H9 (cell line): ENCODE results near the gene RYR3. TPM values are rescaled to one million over a fixed set of nuclear protein-coding genes. Genes with fewer than 3 reads are reported as not detected.

Source experiments
- DNase-seq: peaks from one replicate; pipeline ENCODE4 v3.0.0-alpha.2; 2017
- H2AFZ ChIP-seq: one replicate; pipeline ENCODE4 v1.6.1; 2013; ENCODE audit warnings: mild to moderate bottlenecking, low read length, control low read depth, moderate library complexity
- H2AK5ac ChIP-seq: 2 replicates; pipeline ENCODE4 v1.6.1; 2013; ENCODE audit warnings: low read length, control low read depth, mixed read lengths; ENCODE audit not compliant: insufficient read length
- H2BK120ac ChIP-seq: one replicate; pipeline ENCODE4 v1.6.1; 2013; ENCODE audit warnings: low read depth, mild to moderate bottlenecking, low read length, control low read depth, inconsistent platforms; ENCODE audit not compliant: poor library complexity, severe bottlenecking
- H2BK12ac ChIP-seq: 2 replicates; pipeline ENCODE4 v1.6.1; 2013; ENCODE audit warnings: low read length, control low read depth, mixed read lengths, low read depth; ENCODE audit not compliant: insufficient read length
- H2BK15ac ChIP-seq: 2 replicates; pipeline ENCODE4 v1.6.1; 2013; ENCODE audit warnings: low read depth, low read length, control low read depth
- H2BK20ac ChIP-seq: one replicate; pipeline ENCODE4 v1.6.1; 2013; ENCODE audit warnings: low read depth, mild to moderate bottlenecking, low read length, control low read depth, inconsistent platforms; ENCODE audit not compliant: poor library complexity, severe bottlenecking
- H2BK5ac ChIP-seq: 2 replicates; pipeline ENCODE4 v1.6.1; 2013; ENCODE audit warnings: low read length, control low read depth, mixed read lengths; ENCODE audit not compliant: insufficient read length
- H3K14ac ChIP-seq: 2 replicates; pipeline ENCODE4 v1.6.1; 2013; ENCODE audit warnings: low read length, control low read depth; ENCODE audit not compliant: insufficient read depth
- H3K18ac ChIP-seq: 2 replicates; pipeline ENCODE4 v1.6.1; 2013; ENCODE audit warnings: low read depth, mild to moderate bottlenecking, mixed read lengths, low read length, control low read depth; ENCODE audit not compliant: insufficient read length
- H3K23ac ChIP-seq: 2 replicates; pipeline ENCODE4 v1.6.1; 2013; ENCODE audit warnings: low read length, control low read depth, mixed read lengths, low read depth; ENCODE audit not compliant: insufficient read length
- H3K23me2 ChIP-seq: 2 replicates; pipeline ENCODE4 v1.6.1; 2013; ENCODE audit warnings: low read depth, mild to moderate bottlenecking, mixed read lengths, low read length, control low read depth; ENCODE audit not compliant: insufficient read length, poor library complexity, severe bottlenecking
- H3K27ac ChIP-seq: 2 replicates; pipeline ENCODE4 v1.5.1; 2013; ENCODE audit warnings: low read length, control low read depth, mixed read lengths, low read depth; ENCODE audit not compliant: insufficient read length
- H3K27me3 ChIP-seq: 2 replicates; pipeline ENCODE4 v1.6.1; 2013; ENCODE audit warnings: low read length, control low read depth, inconsistent platforms; ENCODE audit not compliant: insufficient read depth
- H3K4ac ChIP-seq: 2 replicates; pipeline ENCODE4 v1.6.1; 2013; ENCODE audit warnings: low read depth, mild to moderate bottlenecking, control low read depth, inconsistent platforms, low read length, moderate library complexity
- H3K4me1 ChIP-seq: 2 replicates; pipeline ENCODE4 v1.6.1; 2013; ENCODE audit warnings: low read length, control low read depth, inconsistent platforms; ENCODE audit not compliant: insufficient read depth
- H3K4me2 ChIP-seq: 2 replicates; pipeline ENCODE4 v1.6.1; 2013; ENCODE audit warnings: low read length, control low read depth, mixed read lengths; ENCODE audit not compliant: insufficient read length, insufficient read depth
- H3K56ac ChIP-seq: 2 replicates; pipeline ENCODE4 v1.6.1; 2013; ENCODE audit warnings: low read depth, mild to moderate bottlenecking, mixed read lengths, low read length, control low read depth; ENCODE audit not compliant: insufficient read length
- H3K79me1 ChIP-seq: 2 replicates; pipeline ENCODE4 v1.6.1; 2013; ENCODE audit warnings: low read depth, mild to moderate bottlenecking, moderate library complexity, low read length, control low read depth, inconsistent platforms; ENCODE audit not compliant: insufficient read depth, poor library complexity, severe bottlenecking
- H3K79me2 ChIP-seq: 2 replicates; pipeline ENCODE4 v1.6.1; 2013; ENCODE audit warnings: low read length, control low read depth, inconsistent platforms; ENCODE audit not compliant: insufficient read depth
- H3K9ac ChIP-seq: 2 replicates; pipeline ENCODE4 v1.6.1; 2013; ENCODE audit warnings: low read length, control low read depth, mixed read lengths; ENCODE audit not compliant: insufficient read length; ENCODE audit errors: extremely low read depth
- H3K9me3 ChIP-seq: one replicate; pipeline ENCODE4 v1.6.1; 2013; ENCODE audit warnings: low read depth, low read length, inconsistent platforms; ENCODE audit not compliant: control insufficient read depth
- H3T11ph ChIP-seq: one replicate; pipeline ENCODE4 v1.6.1; 2013; ENCODE audit warnings: mild to moderate bottlenecking, low read length, control low read depth, inconsistent platforms
- H4K20me1 ChIP-seq: one replicate; pipeline ENCODE4 v1.6.1; 2013; ENCODE audit not compliant: control insufficient read depth, insufficient read length, insufficient read depth
- H4K5ac ChIP-seq: 2 replicates; pipeline ENCODE4 v1.6.1; 2013; ENCODE audit warnings: low read depth, mild to moderate bottlenecking, mixed read lengths, low read length, control low read depth; ENCODE audit not compliant: insufficient read length
- H4K8ac ChIP-seq: replicated peaks from 2 replicates; pipeline ENCODE4 v1.6.1; 2013; ENCODE audit warnings: low read length, control low read depth, mixed read lengths, low read depth; ENCODE audit not compliant: insufficient read length
- H4K91ac ChIP-seq: 2 replicates; pipeline ENCODE4 v1.6.1; 2013; ENCODE audit warnings: low read depth, mild to moderate bottlenecking, moderate library complexity, mixed read lengths, low read length, control low read depth; ENCODE audit not compliant: insufficient read length
- H3K27ac Mint-ChIP-seq, 3 experiments: 2 replicates in 2 of 3; 3 replicates in 1 of 3; pipeline ENCODE4 v1.8.0; 2020 to 2021; ENCODE audit warnings: mixed read lengths in 3 of 3, mild to moderate bottlenecking in 1 of 3, moderate library complexity in 1 of 3
- H3K27me3 Mint-ChIP-seq: 2 replicates; pipeline ENCODE4 v1.8.0; 2021; ENCODE audit warnings: low read depth, mild to moderate bottlenecking, moderate library complexity, mixed read lengths
- H3K36me3 Mint-ChIP-seq, 3 experiments: 2 replicates in 2 of 3; 3 replicates in 1 of 3; pipeline ENCODE4 v1.8.0; 2020 to 2021; ENCODE audit warnings: low read depth in 3 of 3, mixed read lengths in 3 of 3; ENCODE audit not compliant: insufficient read depth in 1 of 3
- H3K4me1 Mint-ChIP-seq, 2 experiments: 2 replicates each; pipeline ENCODE4 v1.8.0; 2020; ENCODE audit warnings: mixed read lengths in 2 of 2
- H3K4me3 Mint-ChIP-seq, 2 experiments: 2 replicates in 1 of 2; 3 replicates in 1 of 2; pipeline ENCODE4 v1.8.0; 2020 to 2021; ENCODE audit warnings: mild to moderate bottlenecking in 2 of 2, mixed read lengths in 2 of 2, moderate library complexity in 1 of 2
- H3K9me3 Mint-ChIP-seq, 2 experiments: 2 replicates in 1 of 2; 3 replicates in 1 of 2; pipeline ENCODE4 v1.8.0; 2020; ENCODE audit warnings: mild to moderate bottlenecking in 2 of 2, mixed read lengths in 2 of 2, moderate library complexity in 1 of 2
- CTCF ChIP-seq: fragments of 200-600 bp; sonication (generic); conservative IDR thresholded peaks from 3 replicates; pipeline ENCODE4 v1.8.0; 2021; ENCODE audit warnings: antibody characterized with exemption, mild to moderate bottlenecking
- WGBS: extraction: QIAGEN DNeasy Blood & Tissue Kit; methylation state at CpG from one replicate; pipeline ENCODE4 v1.1.7; 2013; ENCODE audit warnings: missing lambda C conversion rate, low lambda C conversion rate, mixed read lengths; ENCODE audit not compliant: insufficient read length; ENCODE audit errors: extremely low coverage; 5-methylcytosine and 5-hydroxymethylcytosine counted together
- total RNA-seq: library from RNA; stranded (reverse); gene quantifications from 2 replicates; pipeline ENCODE4 v1.2.1, GENCODE V29; 2021

Gene RYR3
- total RNA-seq, 1 experiment from 2014 or later = 0.85 TPM

GRCh38 chr15:33678176-33678575 lies 367.4 kb downstream of the RYR3 start:
- no peak for DNase-seq
- Mint-ChIP-seq H3K4me1 (no peaks in the 10 kb centered on the region; a peak in 2 of 4 replicates), H3K27ac (no peak overlapping the region), H3K27me3 (peaks cover 3% of the 10 kb centered on the region), H3K36me3 (no peaks in the 10 kb centered on the region), H3K9me3 (0 out of 5 replicates have a peak, but pooled peaks cover 0 to 2% of the 10 kb centered on the region in 2 experiments), H3K4me3 (no peak overlapping the region)
- Histone ChIP-seq H4K20me1 (no peaks in the 10 kb centered on the region), H4K8ac (no peak overlapping the region), H3K56ac (no peak overlapping the region), H3K79me1 (no peaks in the 10 kb centered on the region), H3K4me2 (no peak overlapping the region), H2BK15ac (no peak overlapping the region), H2AK5ac (no peak overlapping the region), H2AFZ (no peak overlapping the region), H3K23ac (no peak overlapping the region), H3K9ac (no peak overlapping the region), H2BK5ac (no peak overlapping the region), H3K4me1 (no peaks in the 10 kb centered on the region), H4K5ac (no peak overlapping the region), H3K4ac (no peak overlapping the region), H4K91ac (no peak overlapping the region), H3T11ph (no peak overlapping the region), H2BK120ac (no peak overlapping the region), H2BK12ac (no peak overlapping the region), H3K23me2 (no peaks in the 10 kb centered on the region), H3K9me3 (no peaks in the 10 kb centered on the region), H3K27me3 (no peaks in the 10 kb centered on the region), H3K27ac (no peak overlapping the region), H3K14ac (no peak overlapping the region), H2BK20ac (no peak overlapping the region), H3K79me2 (no peaks in the 10 kb centered on the region), H3K18ac (no peak overlapping the region)
- TF ChIP-seq CTCF = no peak
- no CpG with 5 or more reads among the region's 3 CpGs for WGBS
